ENCODE data around the gene KLHL29.

GRCh38 chr2:23583467-23583866, 198.5 kb downstream of the KLHL29 start:
- TF ChIP-seq CTCF (IDR thresholded peaks at IDR 0.05): no peak
- no peak for TF ChIP-seq EZH2 (IDR thresholded peaks at IDR 0.05; ENCODE audit: borderline replicate concordance, insufficient read depth, low read depth, low read length, poor library complexity, severe bottlenecking)

Measured in B cell (primary cell).